ENCODE data around the gene UBAP2L.
"Not testable (repeated sequence)": the region's sequence is repeated elsewhere in the genome, so short reads cannot be mapped to it uniquely, and the experiment has no call there.

The UBAP2L gene

GRCh38 chr1:154223621-154224020, 2.9 kb downstream of the UBAP2L start:
- Histone ChIP-seq H3K36me3 (ENCODE audit: control insufficient read depth, insufficient read depth, low read length) (peaks cover 60% of the 10 kb centered on the region), H3K9me3 (ENCODE audit: control insufficient read depth, insufficient read depth, low read length) (no peaks in the 10 kb centered on the region), H3K27me3 (ENCODE audit: control insufficient read depth, insufficient read depth, low read length) (no peaks in the 10 kb centered on the region), H3K4me1 (ENCODE audit: control insufficient read depth, insufficient read depth, low read length) (peaks cover 22% of the 10 kb centered on the region), H3K4me3 (ENCODE audit: low read depth, low read length) (0 out of 2 replicates have a peak overlapping the region, but pooled peaks have one; percentile 94), H3K27ac (ENCODE audit: low read depth, low read length) (no peak overlapping the region), H3K9ac (ENCODE audit: low read depth, low read length) (no peak overlapping the region)

- H3K27me3 ChIP-seq (ENCODE audit: control insufficient read depth, insufficient read depth, low read length), result no peaks in the 10 kb centered on the region
- no peak overlapping the region for H3K4me3 ChIP-seq (ENCODE audit: low read depth, low read length)
- no peak overlapping the region for H3K9ac ChIP-seq (ENCODE audit: low read depth, low read length)
- peaks cover 69% of the 10 kb centered on the region for H3K36me3 ChIP-seq (ENCODE audit: control insufficient read depth, insufficient read depth, low read length)
- no peaks in the 10 kb centered on the region for H3K9me3 ChIP-seq (ENCODE audit: control insufficient read depth, insufficient read depth, low read length)
- H3K4me1 ChIP-seq (ENCODE audit: control insufficient read depth, insufficient read depth, low read length), result peaks cover 13% of the 10 kb centered on the region
- no peak overlapping the region for H3K27ac ChIP-seq (ENCODE audit: low read depth, low read length)
Observed at GRCh38 chr1:154225370-154225769, 4.6 kb downstream of the UBAP2L start.

- peaks cover 95% of the 10 kb centered on the region for H3K36me3 ChIP-seq (ENCODE audit: control insufficient read depth, insufficient read depth, low read length)
- H3K4me3 ChIP-seq (ENCODE audit: low read depth, low read length); H3K9ac ChIP-seq (ENCODE audit: low read depth, low read length); H3K4me1 ChIP-seq (ENCODE audit: control insufficient read depth, insufficient read depth, low read length); H3K9me3 ChIP-seq (ENCODE audit: control insufficient read depth, insufficient read depth, low read length); H3K27ac ChIP-seq (ENCODE audit: low read depth, low read length); H3K27me3 ChIP-seq (ENCODE audit: control insufficient read depth, insufficient read depth, low read length): not testable (repeated sequence)
Observed at GRCh38 chr1:154231112-154231511, 10.4 kb downstream of the UBAP2L start.

GRCh38 chr1:154233127-154233526, 12.4 kb downstream of the UBAP2L start:
- not testable (repeated sequence) for H3K27ac ChIP-seq (ENCODE audit: low read depth, low read length); H3K9me3 ChIP-seq (ENCODE audit: control insufficient read depth, insufficient read depth, low read length); H3K27me3 ChIP-seq (ENCODE audit: control insufficient read depth, insufficient read depth, low read length); H3K9ac ChIP-seq (ENCODE audit: low read depth, low read length); H3K4me3 ChIP-seq (ENCODE audit: low read depth, low read length); H3K4me1 ChIP-seq (ENCODE audit: control insufficient read depth, insufficient read depth, low read length)
- H3K36me3 ChIP-seq (ENCODE audit: control insufficient read depth, insufficient read depth, low read length), result peaks cover 96% of the 10 kb centered on the region

- Histone ChIP-seq H3K4me1 (ENCODE audit: control insufficient read depth, insufficient read depth, low read length) (no peaks in the 10 kb centered on the region), H3K36me3 (ENCODE audit: control insufficient read depth, insufficient read depth, low read length) (peaks cover 93% of the 10 kb centered on the region), H3K27me3 (ENCODE audit: control insufficient read depth, insufficient read depth, low read length) (no peaks in the 10 kb centered on the region), H3K9ac (ENCODE audit: low read depth, low read length) (no peak overlapping the region), H3K4me3 (ENCODE audit: low read depth, low read length) (no peak overlapping the region), H3K9me3 (ENCODE audit: control insufficient read depth, insufficient read depth, low read length) (no peaks in the 10 kb centered on the region), H3K27ac (ENCODE audit: low read depth, low read length) (no peak overlapping the region)
Observed at GRCh38 chr1:154236855-154237254, 16.1 kb downstream of the UBAP2L start.

GRCh38 chr1:154237435-154237834, 16.7 kb downstream of the UBAP2L start:
- no peak overlapping the region for H3K4me3 ChIP-seq (ENCODE audit: low read depth, low read length)
- H3K27ac ChIP-seq (ENCODE audit: low read depth, low read length), result no peak overlapping the region
- H3K4me1 ChIP-seq (ENCODE audit: control insufficient read depth, insufficient read depth, low read length), result no peaks in the 10 kb centered on the region
- H3K36me3 ChIP-seq (ENCODE audit: control insufficient read depth, insufficient read depth, low read length), result peaks cover 93% of the 10 kb centered on the region
- H3K27me3 ChIP-seq (ENCODE audit: control insufficient read depth, insufficient read depth, low read length), result no peaks in the 10 kb centered on the region
- no peaks in the 10 kb centered on the region for H3K9me3 ChIP-seq (ENCODE audit: control insufficient read depth, insufficient read depth, low read length)
- no peak overlapping the region for H3K9ac ChIP-seq (ENCODE audit: low read depth, low read length)

GRCh38 chr1:154237880-154238506, 17.2 kb downstream of the UBAP2L start:
- Histone ChIP-seq H3K27ac (ENCODE audit: low read depth, low read length) (no peak overlapping the region), H3K9ac (ENCODE audit: low read depth, low read length) (no peak overlapping the region), H3K9me3 (ENCODE audit: control insufficient read depth, insufficient read depth, low read length) (no peaks in the 10 kb centered on the region), H3K4me3 (ENCODE audit: low read depth, low read length) (no peak overlapping the region), H3K4me1 (ENCODE audit: control insufficient read depth, insufficient read depth, low read length) (no peaks in the 10 kb centered on the region), H3K27me3 (ENCODE audit: control insufficient read depth, insufficient read depth, low read length) (no peaks in the 10 kb centered on the region), H3K36me3 (ENCODE audit: control insufficient read depth, insufficient read depth, low read length) (peaks cover 93% of the 10 kb centered on the region)

GRCh38 chr1:154239491-154239890, 18.7 kb downstream of the UBAP2L start:
- peaks cover 97% of the 10 kb centered on the region for H3K36me3 ChIP-seq (ENCODE audit: control insufficient read depth, insufficient read depth, low read length)
- H3K27ac ChIP-seq (ENCODE audit: low read depth, low read length), result no peak overlapping the region
- no peak overlapping the region for H3K4me3 ChIP-seq (ENCODE audit: low read depth, low read length)
- no peaks in the 10 kb centered on the region for H3K4me1 ChIP-seq (ENCODE audit: control insufficient read depth, insufficient read depth, low read length)
- no peak overlapping the region for H3K9ac ChIP-seq (ENCODE audit: low read depth, low read length)
- H3K9me3 ChIP-seq (ENCODE audit: control insufficient read depth, insufficient read depth, low read length), result no peaks in the 10 kb centered on the region
- no peaks in the 10 kb centered on the region for H3K27me3 ChIP-seq (ENCODE audit: control insufficient read depth, insufficient read depth, low read length)

- Histone ChIP-seq H3K27me3 (ENCODE audit: control insufficient read depth, insufficient read depth, low read length) (no peaks in the 10 kb centered on the region), H3K36me3 (ENCODE audit: control insufficient read depth, insufficient read depth, low read length) (peaks cover 97% of the 10 kb centered on the region), H3K9ac (ENCODE audit: low read depth, low read length) (no peak overlapping the region), H3K9me3 (ENCODE audit: control insufficient read depth, insufficient read depth, low read length) (no peaks in the 10 kb centered on the region), H3K4me1 (ENCODE audit: control insufficient read depth, insufficient read depth, low read length) (no peaks in the 10 kb centered on the region), H3K27ac (ENCODE audit: low read depth, low read length) (no peak overlapping the region), H3K4me3 (ENCODE audit: low read depth, low read length) (no peak overlapping the region)
Observed at GRCh38 chr1:154240294-154240833, 19.6 kb downstream of the UBAP2L start.

GRCh38 chr1:154241703-154242351, 21.1 kb downstream of the UBAP2L start:
- no peaks in the 10 kb centered on the region for H3K4me1 ChIP-seq (ENCODE audit: control insufficient read depth, insufficient read depth, low read length)
- H3K27ac ChIP-seq (ENCODE audit: low read depth, low read length), result no peak overlapping the region
- no peak overlapping the region for H3K4me3 ChIP-seq (ENCODE audit: low read depth, low read length)
- no peaks in the 10 kb centered on the region for H3K27me3 ChIP-seq (ENCODE audit: control insufficient read depth, insufficient read depth, low read length)
- H3K36me3 ChIP-seq (ENCODE audit: control insufficient read depth, insufficient read depth, low read length), result peaks cover 97% of the 10 kb centered on the region
- H3K9ac ChIP-seq (ENCODE audit: low read depth, low read length), result no peak overlapping the region
- no peaks in the 10 kb centered on the region for H3K9me3 ChIP-seq (ENCODE audit: control insufficient read depth, insufficient read depth, low read length)

GRCh38 chr1:154253671-154254070, 32.9 kb downstream of the UBAP2L start:
- no peak overlapping the region for H3K27ac ChIP-seq (ENCODE audit: low read depth, low read length)
- H3K9ac ChIP-seq (ENCODE audit: low read depth, low read length), result no peak overlapping the region
- peaks cover 98% of the 10 kb centered on the region for H3K36me3 ChIP-seq (ENCODE audit: control insufficient read depth, insufficient read depth, low read length)
- H3K4me1 ChIP-seq (ENCODE audit: control insufficient read depth, insufficient read depth, low read length), result no peaks in the 10 kb centered on the region
- no peaks in the 10 kb centered on the region for H3K9me3 ChIP-seq (ENCODE audit: control insufficient read depth, insufficient read depth, low read length)
- H3K4me3 ChIP-seq (ENCODE audit: low read depth, low read length), result no peak overlapping the region
- no peaks in the 10 kb centered on the region for H3K27me3 ChIP-seq (ENCODE audit: control insufficient read depth, insufficient read depth, low read length)

All from HUES48 (cell line).